Endothelial cell of umbilical vein (primary cell): ENCODE data around the gene ETV1. TPM values are rescaled to one million over a fixed set of nuclear protein-coding genes. Genes with fewer than 3 reads are reported as not detected.

ENCODE experiments used
- BruUV-seq: library from RNA; stranded (reverse); fragments of 400-500 nt; replicated peaks from 2 replicates; lab custom pipeline; 2021; lab: Mats Ljungman, UMichigan
- CTCF ChIA-PET: fragments of 300-600, 350-600 bp; sonication (Branson Sonifier 250); formaldehyde crosslinking; loops from one replicate; lab custom pipeline; 2021; ENCODE audit warnings: antibody characterized with exemption, inconsistent platforms; lab: Charles Lee
- POLR2A ChIA-PET: fragments of 300-600, 350-600 bp; sonication (Branson Sonifier 250); formaldehyde crosslinking; loops from one replicate; lab custom pipeline; 2021; ENCODE audit warnings: antibody characterized with exemption, inconsistent platforms; lab: Charles Lee
- DNase-seq: peaks from one replicate; pipeline ENCODE4 v3.0.0-alpha.2; 2011; ENCODE audit warnings: low read depth, low spot score
- FAIRE-seq: peaks from 2 replicates; lab custom pipeline; 2011; peaks lifted over from hg19 to GRCh38; lab: Jason Lieb, UNC
- H2AFZ ChIP-seq: 2 replicates; pipeline ENCODE4 v1.6.0; 2012; ENCODE audit warnings: low read depth, low read length, control low read depth, inconsistent platforms
- H3K27ac ChIP-seq: 2 replicates; pipeline ENCODE4 v1.5.1; 2011; ENCODE audit warnings: low read depth, mild to moderate bottlenecking, control low read depth, low read length, moderate library complexity; ENCODE audit not compliant: insufficient read depth
- H3K27me3 ChIP-seq, 2 experiments: 2 replicates each; pipeline versions ENCODE4 v1.6.0 to v1.6.1; 2011; ENCODE audit warnings: low read length in 2 of 2, mixed read lengths in 1 of 2; ENCODE audit not compliant: control insufficient read depth in 2 of 2, insufficient read depth in 2 of 2
- H3K36me3 ChIP-seq, 2 experiments: 2 replicates in 1 of 2; 3 replicates in 1 of 2; pipeline ENCODE4 v1.5.1; 2011; ENCODE audit warnings: low read length in 2 of 2, mild to moderate bottlenecking in 1 of 2, moderate library complexity in 1 of 2; ENCODE audit not compliant: control insufficient read depth in 2 of 2, insufficient read depth in 2 of 2; ENCODE audit errors: extremely low read depth in 1 of 2
- H3K4me1 ChIP-seq: 3 replicates; pipeline ENCODE4 v1.5.1; 2011; ENCODE audit warnings: mild to moderate bottlenecking, low read length; ENCODE audit not compliant: control insufficient read depth, insufficient read depth; ENCODE audit errors: extremely low read depth
- H3K4me2 ChIP-seq: 2 replicates; pipeline ENCODE4 v1.6.1; 2011; ENCODE audit warnings: low read length, control low read depth, mixed read lengths; ENCODE audit not compliant: insufficient read depth
- H3K4me3 ChIP-seq, 3 experiments: fragments of 200-600 bp in 1 of 3; sonication (generic), shearing (Covaris generic) in 1 of 3; replicated peaks in 1 of 3; 2 replicates each; pipeline ENCODE4 v1.5.1; 2011 to 2016; ENCODE audit warnings: control low read depth in 3 of 3, low read length in 3 of 3, mild to moderate bottlenecking in 2 of 3, inconsistent platforms in 1 of 3, low read depth in 1 of 3, moderate library complexity in 1 of 3; ENCODE audit not compliant: insufficient read depth in 1 of 3
- H3K79me2 ChIP-seq: 2 replicates; pipeline ENCODE4 v1.6.0; 2012; ENCODE audit warnings: low read length, inconsistent platforms; ENCODE audit not compliant: control insufficient read depth, insufficient read depth
- H3K9ac ChIP-seq: replicated peaks from 2 replicates; pipeline ENCODE3; 2011; ENCODE audit warnings: low read length, control low read depth; ENCODE audit not compliant: insufficient read depth; ENCODE audit errors: extremely low read depth
- H3K9me1 ChIP-seq: replicated peaks from 3 replicates; pipeline ENCODE4 v1.6.0; 2011; ENCODE audit warnings: mild to moderate bottlenecking, low read length; ENCODE audit not compliant: control insufficient read depth, insufficient read depth; ENCODE audit errors: extremely low read depth
- H3K9me3 ChIP-seq: replicated peaks from 2 replicates; pipeline ENCODE4 v1.5.1; 2012; ENCODE audit warnings: low read length, inconsistent platforms; ENCODE audit not compliant: control insufficient read depth, insufficient read depth
- H4K20me1 ChIP-seq: replicated peaks from 2 replicates; pipeline ENCODE3; 2011; ENCODE audit warnings: mild to moderate bottlenecking, low read length; ENCODE audit not compliant: control insufficient read depth, insufficient read depth; ENCODE audit errors: extremely low read depth
- CTCF ChIP-seq, 2 donors: IDR thresholded peaks; 1 replicate in 1 of 2; 2 replicates in 1 of 2; pipeline ENCODE4 v1.5.1; 2011; ENCODE audit warnings: low read length in 2 of 2, mild to moderate bottlenecking in 2 of 2, moderate library complexity in 2 of 2, control low read depth in 1 of 2, inconsistent platforms in 1 of 2, low read depth in 1 of 2; ENCODE audit not compliant: insufficient read depth in 1 of 2; ENCODE audit errors: extremely low read depth in 1 of 2
- EZH2 ChIP-seq: IDR thresholded peaks from 2 replicates; pipeline ENCODE4 v1.6.1; 2012; ENCODE audit warnings: borderline replicate concordance, low read depth, mild to moderate bottlenecking, moderate library complexity, low read length, inconsistent platforms; ENCODE audit not compliant: severe bottlenecking
- FOS ChIP-seq: IDR thresholded peaks from 2 replicates; pipeline ENCODE4 v1.6.1; 2011; ENCODE audit warnings: mild to moderate bottlenecking, low read length, moderate library complexity, borderline replicate concordance; ENCODE audit not compliant: insufficient read depth
- GATA2 ChIP-seq: IDR thresholded peaks from 2 replicates; pipeline ENCODE4 v1.7.0; 2011; ENCODE audit warnings: low read depth, mild to moderate bottlenecking, moderate library complexity, mixed read lengths, low read length; ENCODE audit not compliant: insufficient read length, insufficient read depth
- JUN ChIP-seq: IDR thresholded peaks from 2 replicates; pipeline ENCODE4 v1.6.1; 2011; ENCODE audit warnings: borderline replicate concordance, low read depth; ENCODE audit not compliant: insufficient read length, insufficient read depth
- MAX ChIP-seq: IDR thresholded peaks from 2 replicates; pipeline ENCODE4 v1.6.1; 2011; ENCODE audit not compliant: insufficient read depth, insufficient read length
- MYC ChIP-seq: IDR thresholded peaks from one replicate; pipeline ENCODE4 v1.6.1; 2011; ENCODE audit warnings: mild to moderate bottlenecking, low read depth, low read length
- POLR2A ChIP-seq: IDR thresholded peaks from 2 replicates; pipeline ENCODE4 v1.6.1; 2012; ENCODE audit warnings: low read depth, mild to moderate bottlenecking, control low read depth, low read length
- POLR2AphosphoS5 ChIP-seq: IDR thresholded peaks from 2 replicates; pipeline ENCODE4 v1.6.1; 2012; ENCODE audit warnings: low read depth, mild to moderate bottlenecking, control low read depth, low read length, moderate library complexity; ENCODE audit not compliant: insufficient read depth
- dilution Hi-C: fragments of 300-500 bp; cut with MboI; formaldehyde crosslinking; loops from one replicate; pipeline ENCODE4 v1.15.0; 2019; ENCODE audit warnings: low sequenced_read_pairs; ENCODE audit not compliant: extremely low pct_ligation_motif_present
- intact Hi-C: fragments of 100-400 bp; cut with micrococcal nuclease; formaldehyde crosslinking; loops from one replicate; pipeline ENCODE4 v1.10.0; 2022
- polyA plus RNA-seq, 4 experiments: library from polyadenylated mRNA; depleted of rRNA in 3 of 4; stranded (reverse) in 3 of 4; unstranded in 1 of 4; fragments of >200 nt; gene quantifications; 2 replicates each; pipeline versions ENCODE4 v1.2.1 to v1.2.3, GENCODE V29; 2011 to 2012; ENCODE audit warnings: missing spikeins in 1 of 4
- total RNA-seq: library from RNA; stranded (reverse); gene quantifications from 2 replicates; pipeline ENCODE4 v1.2.3, GENCODE V29; 2021

The ETV1 gene
- total and polyA plus RNA-seq, 2 donors (not counting 3 experiments of a cell fraction or from before 2014, with no cell fraction given) = 8.4 to 16.6 TPM

DNA sequence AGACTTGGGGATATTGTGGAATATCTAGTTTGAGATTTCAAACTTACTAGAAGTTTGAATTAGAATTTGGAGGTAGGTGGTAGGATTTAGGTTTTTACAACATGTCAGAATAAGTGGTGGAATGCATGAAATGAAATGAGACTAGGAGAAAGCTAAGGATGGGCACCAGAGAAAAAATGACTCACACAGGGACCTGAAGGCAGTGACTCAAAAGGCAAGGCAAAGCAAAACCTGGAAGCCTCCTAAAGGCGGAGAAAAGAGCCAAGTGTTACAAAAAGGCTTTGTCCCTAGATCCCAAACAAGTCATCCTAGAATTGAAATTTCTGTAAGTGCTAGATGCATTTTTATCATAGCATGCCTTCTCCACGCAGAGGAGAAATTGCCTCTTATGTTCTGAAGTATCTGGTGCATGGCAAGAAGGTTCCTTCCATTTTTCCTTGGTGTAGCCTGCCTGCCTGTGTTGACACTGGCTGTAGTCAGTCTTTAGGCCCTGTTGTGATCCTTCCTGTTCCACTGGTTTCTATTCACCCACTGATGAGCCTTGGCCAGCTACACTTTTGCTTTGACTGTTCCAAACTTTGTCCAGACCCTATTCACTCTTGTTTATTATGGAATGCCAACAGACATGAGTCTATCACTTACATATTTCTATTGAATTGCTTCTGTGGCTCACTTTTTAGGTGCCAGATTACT lies 109.3 kb downstream of the ETV1 start:
- no peak overlapping the region for H3K4me3 ChIP-seq
- POLR2A ChIA-PET = no interaction called here

GRCh38 chr7:13879143-13879542 lies 110.3 kb downstream of the ETV1 start:
- no peak overlapping the region for H3K4me2 ChIP-seq
- H4K20me1 ChIP-seq = no peaks in the 10 kb centered on the region
- no peak overlapping the region for H3K27ac ChIP-seq
- dilution Hi-C loops (no loop called here), intact Hi-C loops (no loop called here)
- no peak for TF ChIP-seq POLR2AphosphoS5
- TF ChIP-seq MYC = no peak
- no peak for TF ChIP-seq POLR2A
- no peak for TF ChIP-seq FOS
- TF ChIP-seq MAX = no peak
- TF ChIP-seq JUN = no peak
- no peak for TF ChIP-seq CTCF (IDR thresholded peaks at IDR 0.05; ENCODE audit: extremely low read depth in 1 of 2, insufficient read depth in 1 of 2, low read depth in 1 of 2, low read length in 2 of 2)
- no peak for TF ChIP-seq GATA2
- no peak for TF ChIP-seq EZH2
- H3K9me3 ChIP-seq = no peaks in the 10 kb centered on the region
- no peaks in the 10 kb centered on the region for H3K9me1 ChIP-seq
- ChIA-PET CTCF (no interaction called here), POLR2A (no interaction called here)
- H2AFZ ChIP-seq = no peak overlapping the region
- no peaks in the 10 kb centered on the region for H3K4me1 ChIP-seq
- no peaks in the 10 kb centered on the region for H3K27me3 ChIP-seq
- no peak overlapping the region for H3K4me3 ChIP-seq
- no peaks in the 10 kb centered on the region for H3K79me2 ChIP-seq
- FAIRE-seq (no peak), DNase-seq (no peak)
- H3K9ac ChIP-seq = no peak overlapping the region
- H3K36me3 ChIP-seq = no peaks in the 10 kb centered on the region
- BruUV-seq = no TSS peak

More for the DNA sequence above, 109.3 kb downstream of the ETV1 start:
- Histone ChIP-seq H4K20me1 (no peaks in the 10 kb centered on the region), H3K27ac (no peak overlapping the region), H3K9ac (no peak overlapping the region), H3K9me3 (no peaks in the 10 kb centered on the region), H2AFZ (no peak overlapping the region), H3K79me2 (no peaks in the 10 kb centered on the region), H3K4me1 (no peaks in the 10 kb centered on the region), H3K27me3 (no peaks in the 10 kb centered on the region), H3K4me2 (no peak overlapping the region), H3K36me3 (no peaks in the 10 kb centered on the region), H3K9me1 (no peaks in the 10 kb centered on the region)
- CTCF ChIA-PET = no interaction called here
- DNase-seq = no peak
- no TSS peak for BruUV-seq
- intact Hi-C loops = no loop called here
- no peak for FAIRE-seq
- dilution Hi-C loops = no loop called here
- TF ChIP-seq POLR2AphosphoS5 = no peak
- no peak for TF ChIP-seq MYC
